22Rv1 (cell line): Measurements from ENCODE around the gene TP53BP1.
"Not testable (repeated sequence)": the region's sequence is repeated elsewhere in the genome, so short reads cannot be mapped to it uniquely, and the experiment has no call there.

Source experiments
- ZFX ChIP-seq: fragments of 450-650 bp; IDR thresholded peaks from 2 replicates; pipeline ENCODE4 v1.6.1; 2017; ENCODE audit warnings: antibody characterized with exemption, borderline replicate concordance
- TF ChIP-seq, protein P1 (sequence below): fragments of 450-650 bp; IDR thresholded peaks from 2 replicates; pipeline ENCODE4 v1.5.1; 2017; ENCODE audit warnings: mild to moderate bottlenecking

DNA sequence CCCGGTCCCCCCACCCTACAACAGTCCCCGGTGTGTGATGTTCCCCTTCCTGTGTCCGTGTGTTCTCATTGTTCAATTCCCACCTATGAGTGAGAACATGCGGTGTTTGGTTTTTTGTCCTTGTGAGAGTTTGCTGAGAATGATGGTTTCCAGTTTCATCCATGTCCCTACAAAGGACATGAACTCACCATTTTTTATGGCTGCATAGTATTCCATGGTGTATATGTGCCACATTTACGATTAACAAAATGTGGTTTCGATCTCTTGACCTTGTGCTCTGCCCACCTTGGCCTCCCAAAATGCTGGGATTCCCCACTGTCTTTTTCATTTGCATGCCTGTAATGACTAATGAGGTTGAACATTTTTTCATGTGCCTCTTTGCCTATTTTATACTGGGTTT is 99.4 kb downstream of the TP53BP1 start:
- TF ChIP-seq, protein P1, sequence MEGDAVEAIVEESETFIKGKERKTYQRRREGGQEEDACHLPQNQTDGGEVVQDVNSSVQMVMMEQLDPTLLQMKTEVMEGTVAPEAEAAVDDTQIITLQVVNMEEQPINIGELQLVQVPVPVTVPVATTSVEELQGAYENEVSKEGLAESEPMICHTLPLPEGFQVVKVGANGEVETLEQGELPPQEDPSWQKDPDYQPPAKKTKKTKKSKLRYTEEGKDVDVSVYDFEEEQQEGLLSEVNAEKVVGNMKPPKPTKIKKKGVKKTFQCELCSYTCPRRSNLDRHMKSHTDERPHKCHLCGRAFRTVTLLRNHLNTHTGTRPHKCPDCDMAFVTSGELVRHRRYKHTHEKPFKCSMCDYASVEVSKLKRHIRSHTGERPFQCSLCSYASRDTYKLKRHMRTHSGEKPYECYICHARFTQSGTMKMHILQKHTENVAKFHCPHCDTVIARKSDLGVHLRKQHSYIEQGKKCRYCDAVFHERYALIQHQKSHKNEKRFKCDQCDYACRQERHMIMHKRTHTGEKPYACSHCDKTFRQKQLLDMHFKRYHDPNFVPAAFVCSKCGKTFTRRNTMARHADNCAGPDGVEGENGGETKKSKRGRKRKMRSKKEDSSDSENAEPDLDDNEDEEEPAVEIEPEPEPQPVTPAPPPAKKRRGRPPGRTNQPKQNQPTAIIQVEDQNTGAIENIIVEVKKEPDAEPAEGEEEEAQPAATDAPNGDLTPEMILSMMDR: not testable (repeated sequence)
- not testable (repeated sequence) for TF ChIP-seq ZFX
